ENCODE measurements around the gene FGF11.
A peak's percentile ranks its signal among the peaks of the same experiment; 100 is the strongest.

The FGF11 gene

GRCh38 chr17:7440113-7440833 is 961 bp downstream of the FGF11 start (continued):
- peak; percentile 80 for TF ChIP-seq PATZ1 (tag by site-specific recombination; IDR thresholded peaks at IDR 0.05)
- peak; percentile 75; the same call in 1 of the 2 replicates for TF ChIP-seq KLF17 (tag by site-specific recombination; IDR thresholded peaks at IDR 0.05)
- TF ChIP-seq SCRT2 (tag by site-specific recombination; IDR thresholded peaks at IDR 0.05) = no peak
- TF ChIP-seq ZNF2 (tag by site-specific recombination; IDR thresholded peaks at IDR 0.05) = no peak; the same call in 1 of the 2 replicates
- 0 out of 2 replicates have a peak, but pooled peaks have one; percentile 21 for TF ChIP-seq ZBTB21 (tag by site-specific recombination; IDR thresholded peaks at IDR 0.05)
- 0 out of 2 replicates have a peak, but pooled peaks have one; percentile 20 for TF ChIP-seq YY1 (tag by site-specific recombination; IDR thresholded peaks at IDR 0.05)
- TF ChIP-seq, protein P1, sequence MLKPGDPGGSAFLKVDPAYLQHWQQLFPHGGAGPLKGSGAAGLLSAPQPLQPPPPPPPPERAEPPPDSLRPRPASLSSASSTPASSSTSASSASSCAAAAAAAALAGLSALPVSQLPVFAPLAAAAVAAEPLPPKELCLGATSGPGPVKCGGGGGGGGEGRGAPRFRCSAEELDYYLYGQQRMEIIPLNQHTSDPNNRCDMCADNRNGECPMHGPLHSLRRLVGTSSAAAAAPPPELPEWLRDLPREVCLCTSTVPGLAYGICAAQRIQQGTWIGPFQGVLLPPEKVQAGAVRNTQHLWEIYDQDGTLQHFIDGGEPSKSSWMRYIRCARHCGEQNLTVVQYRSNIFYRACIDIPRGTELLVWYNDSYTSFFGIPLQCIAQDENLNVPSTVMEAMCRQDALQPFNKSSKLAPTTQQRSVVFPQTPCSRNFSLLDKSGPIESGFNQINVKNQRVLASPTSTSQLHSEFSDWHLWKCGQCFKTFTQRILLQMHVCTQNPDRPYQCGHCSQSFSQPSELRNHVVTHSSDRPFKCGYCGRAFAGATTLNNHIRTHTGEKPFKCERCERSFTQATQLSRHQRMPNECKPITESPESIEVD (tag by site-specific recombination; IDR thresholded peaks at IDR 0.05) = no peak
- TF ChIP-seq SP3 (tag by site-specific recombination; IDR thresholded peaks at IDR 0.05) = no peak; the same call in 1 of the 2 replicates
- TF ChIP-seq, protein P2, sequence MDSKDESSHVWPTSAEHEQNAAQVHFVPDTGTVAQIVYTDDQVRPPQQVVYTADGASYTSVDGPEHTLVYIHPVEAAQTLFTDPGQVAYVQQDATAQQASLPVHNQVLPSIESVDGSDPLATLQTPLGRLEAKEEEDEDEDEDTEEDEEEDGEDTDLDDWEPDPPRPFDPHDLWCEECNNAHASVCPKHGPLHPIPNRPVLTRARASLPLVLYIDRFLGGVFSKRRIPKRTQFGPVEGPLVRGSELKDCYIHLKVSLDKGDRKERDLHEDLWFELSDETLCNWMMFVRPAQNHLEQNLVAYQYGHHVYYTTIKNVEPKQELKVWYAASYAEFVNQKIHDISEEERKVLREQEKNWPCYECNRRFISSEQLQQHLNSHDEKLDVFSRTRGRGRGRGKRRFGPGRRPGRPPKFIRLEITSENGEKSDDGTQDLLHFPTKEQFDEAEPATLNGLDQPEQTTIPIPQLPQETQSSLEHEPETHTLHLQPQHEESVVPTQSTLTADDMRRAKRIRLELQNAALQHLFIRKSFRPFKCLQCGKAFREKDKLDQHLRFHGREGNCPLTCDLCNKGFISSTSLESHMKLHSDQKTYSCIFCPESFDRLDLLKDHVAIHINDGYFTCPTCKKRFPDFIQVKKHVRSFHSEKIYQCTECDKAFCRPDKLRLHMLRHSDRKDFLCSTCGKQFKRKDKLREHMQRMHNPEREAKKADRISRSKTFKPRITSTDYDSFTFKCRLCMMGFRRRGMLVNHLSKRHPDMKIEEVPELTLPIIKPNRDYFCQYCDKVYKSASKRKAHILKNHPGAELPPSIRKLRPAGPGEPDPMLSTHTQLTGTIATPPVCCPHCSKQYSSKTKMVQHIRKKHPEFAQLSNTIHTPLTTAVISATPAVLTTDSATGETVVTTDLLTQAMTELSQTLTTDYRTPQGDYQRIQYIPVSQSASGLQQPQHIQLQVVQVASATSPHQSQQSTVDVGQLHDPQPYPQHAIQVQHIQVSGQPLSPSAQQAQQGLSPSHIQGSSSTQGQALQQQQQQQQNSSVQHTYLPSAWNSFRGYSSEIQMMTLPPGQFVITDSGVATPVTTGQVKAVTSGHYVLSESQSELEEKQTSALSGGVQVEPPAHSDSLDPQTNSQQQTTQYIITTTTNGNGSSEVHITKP (tag by site-specific recombination; IDR thresholded peaks at IDR 0.05) = peak; percentile 100
- TF ChIP-seq ZIC2 (tag by site-specific recombination; IDR thresholded peaks at IDR 0.05) = peak; percentile 70
- TF ChIP-seq ZNF354C (tag by site-specific recombination; IDR thresholded peaks at IDR 0.05; ENCODE audit: borderline replicate concordance, low read depth) = no peak
- TF ChIP-seq ZNF18 (tag by site-specific recombination; IDR thresholded peaks at IDR 0.05) = no peak
- TF ChIP-seq, protein P3, sequence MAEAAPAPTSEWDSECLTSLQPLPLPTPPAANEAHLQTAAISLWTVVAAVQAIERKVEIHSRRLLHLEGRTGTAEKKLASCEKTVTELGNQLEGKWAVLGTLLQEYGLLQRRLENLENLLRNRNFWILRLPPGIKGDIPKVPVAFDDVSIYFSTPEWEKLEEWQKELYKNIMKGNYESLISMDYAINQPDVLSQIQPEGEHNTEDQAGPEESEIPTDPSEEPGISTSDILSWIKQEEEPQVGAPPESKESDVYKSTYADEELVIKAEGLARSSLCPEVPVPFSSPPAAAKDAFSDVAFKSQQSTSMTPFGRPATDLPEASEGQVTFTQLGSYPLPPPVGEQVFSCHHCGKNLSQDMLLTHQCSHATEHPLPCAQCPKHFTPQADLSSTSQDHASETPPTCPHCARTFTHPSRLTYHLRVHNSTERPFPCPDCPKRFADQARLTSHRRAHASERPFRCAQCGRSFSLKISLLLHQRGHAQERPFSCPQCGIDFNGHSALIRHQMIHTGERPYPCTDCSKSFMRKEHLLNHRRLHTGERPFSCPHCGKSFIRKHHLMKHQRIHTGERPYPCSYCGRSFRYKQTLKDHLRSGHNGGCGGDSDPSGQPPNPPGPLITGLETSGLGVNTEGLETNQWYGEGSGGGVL (tag by site-specific recombination; IDR thresholded peaks at IDR 0.05) = peak; percentile 65
- TF ChIP-seq ZNF600 (tag by site-specific recombination; IDR thresholded peaks at IDR 0.05) = 0 out of 2 replicates have a peak, but pooled peaks have one; percentile 37
- TF ChIP-seq MYNN (tag by site-specific recombination; IDR thresholded peaks at IDR 0.05; ENCODE audit: borderline replicate concordance) = peak; percentile 8; the same call in 1 of the 2 replicates
